Esophagus (tissue), 2 donors: ENCODE data around the gene DNHD1. TPM values are rescaled to one million over a fixed set of nuclear protein-coding genes. Genes with fewer than 3 reads are reported as not detected.
"Not testable (repeated sequence)": the region's sequence is repeated elsewhere in the genome, so short reads cannot be mapped to it uniquely, and the experiment has no call there.

ENCODE experiments used
- H3K27ac ChIP-seq, 2 donors: one replicate each; pipeline ENCODE4 v1.5.1; 2013; ENCODE audit warnings: low read depth in 2 of 2, mild to moderate bottlenecking in 2 of 2, inconsistent platforms in 1 of 2, low read length in 1 of 2, moderate library complexity in 1 of 2
- H3K27me3 ChIP-seq, 2 donors: one replicate each; pipeline ENCODE4 v1.6.1; 2013; ENCODE audit warnings: low read length in 2 of 2, control low read depth in 1 of 2, mild to moderate bottlenecking in 1 of 2; ENCODE audit not compliant: insufficient read depth in 2 of 2, control insufficient read depth in 1 of 2
- H3K36me3 ChIP-seq, 2 donors: one replicate each; pipeline ENCODE4 v1.6.1; 2013; ENCODE audit warnings: low read length in 1 of 2; ENCODE audit not compliant: control insufficient read depth in 2 of 2, insufficient read depth in 2 of 2
- H3K4me1 ChIP-seq, 2 donors: one replicate each; pipeline ENCODE4 v1.6.1; 2013; ENCODE audit warnings: low read length in 1 of 2; ENCODE audit not compliant: control insufficient read depth in 2 of 2, insufficient read depth in 2 of 2
- H3K4me3 ChIP-seq, 2 donors: one replicate each; pipeline ENCODE4 v1.5.1; 2013; ENCODE audit warnings: low read length in 2 of 2, mild to moderate bottlenecking in 2 of 2, low read depth in 1 of 2, moderate library complexity in 1 of 2
- H3K9me3 ChIP-seq, 2 donors: one replicate each; pipeline ENCODE4 v1.6.1; 2013; ENCODE audit warnings: mild to moderate bottlenecking in 2 of 2, low read depth in 1 of 2, low read length in 1 of 2, moderate library complexity in 1 of 2; ENCODE audit not compliant: control insufficient read depth in 2 of 2, insufficient read depth in 1 of 2
- WGBS, 2 donors: extraction: QIAGEN DNeasy Blood & Tissue Kit; methylation state at CpG; one replicate each; pipeline ENCODE4 v1.1.7; 2013; 5-methylcytosine and 5-hydroxymethylcytosine counted together
- polyA plus RNA-seq, 2 donors: library from polyadenylated mRNA; stranded (reverse); fragments of 200-250 nt; gene quantifications; one replicate each; pipeline ENCODE4 v1.2.3, GENCODE V29; 2013
- donor health status: healthy with polysubstance abuse.
- donor health status: Bipolar disorder and iron deficiency.

DNHD1 gene
- polyA plus RNA-seq, 2 donors: 2.0 to 7.2 TPM

- Histone ChIP-seq H3K36me3 (peaks cover 0 to 2% of the 10 kb centered on the region in 2 donors), H3K27ac (no peak overlapping the region), H3K27me3 (no peaks in the 10 kb centered on the region), H3K4me3 (no peak overlapping the region), H3K4me1 (no peaks in the 10 kb centered on the region), H3K9me3 (no peaks in the 10 kb centered on the region)
- 96 to 99% methylated on average over 3 of the region's 3 CpGs for WGBS, 2 donors
Measured at GRCh38 chr11:6488821-6489220, 8.3 kb upstream of the DNHD1 start.

DNA sequence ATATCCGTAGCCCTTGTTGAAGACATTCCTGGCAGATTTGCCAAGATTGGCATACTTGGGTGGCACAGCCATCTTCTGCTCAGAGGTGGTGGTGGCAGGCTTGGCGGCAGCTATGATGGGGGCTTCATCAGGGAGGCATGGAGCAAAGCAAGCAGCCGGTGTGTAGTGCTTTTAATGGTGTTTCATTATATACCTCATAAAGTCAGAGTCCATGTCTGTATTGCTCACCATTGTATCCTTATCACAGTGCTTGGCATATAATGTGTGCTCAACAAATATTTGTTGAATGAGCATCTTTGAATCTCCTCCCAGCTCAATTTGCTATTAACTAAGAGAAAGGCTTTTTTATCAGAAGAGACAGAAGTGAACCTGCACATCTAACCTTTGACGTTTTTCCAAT, 7.8 kb upstream of the DNHD1 start:
- WGBS, 2 donors: 71 to 77% methylated on average over 4 of the region's 4 CpGs
- H3K4me3 ChIP-seq: no peak overlapping the region
- no peaks in the 10 kb centered on the region for H3K27me3 ChIP-seq
- no peaks in the 10 kb centered on the region for H3K9me3 ChIP-seq
- H3K27ac ChIP-seq: no peak overlapping the region
- no peaks in the 10 kb centered on the region for H3K4me1 ChIP-seq
- peaks cover 0 to 2% of the 10 kb centered on the region in 2 donors for H3K36me3 ChIP-seq

GRCh38 chr11:6498121-6498520, 1.0 kb downstream of the DNHD1 start:
- Histone ChIP-seq H3K27ac (no peak overlapping the region), H3K36me3 (peaks cover 4% of the 10 kb centered on the region in 2 donors), H3K9me3 (no peaks in the 10 kb centered on the region), H3K4me3 (no peak overlapping the region), H3K27me3 (no peaks in the 10 kb centered on the region), H3K4me1 (peaks cover 0 to 2% of the 10 kb centered on the region in 2 donors)
- 75 to 76% methylated on average over 6 to 7 of the region's 7 CpGs for whole genome bisulfite sequencing, 2 donors

DNA sequence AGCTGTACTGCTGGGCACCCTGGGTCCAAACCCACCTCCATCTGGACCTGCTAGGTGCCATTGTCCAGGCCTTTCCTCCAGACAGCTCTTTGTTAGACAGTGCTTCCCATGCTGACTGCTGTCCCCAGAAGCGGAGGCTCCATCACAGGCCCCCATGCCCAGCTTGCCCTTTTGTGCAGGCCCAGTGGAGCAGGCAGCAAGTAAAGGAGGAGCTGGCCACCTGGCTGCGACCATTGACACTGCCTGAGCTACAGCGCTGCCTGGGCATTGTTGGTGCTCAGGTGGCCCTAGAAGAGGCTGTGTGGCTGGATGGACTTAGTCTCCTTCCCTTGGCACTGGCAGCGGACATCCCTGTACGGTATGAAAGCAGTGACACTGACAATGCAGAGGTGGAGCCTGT, 1.5 kb downstream of the DNHD1 start:
- H3K36me3 ChIP-seq: peaks cover 4% of the 10 kb centered on the region in 2 donors
- peaks cover 0 to 2% of the 10 kb centered on the region in 2 donors for H3K4me1 ChIP-seq
- H3K27ac ChIP-seq: no peak overlapping the region
- WGBS, 2 donors: 91 to 100% methylated on average over 5 of the region's 5 CpGs
- no peak overlapping the region for H3K4me3 ChIP-seq
- no peaks in the 10 kb centered on the region for H3K27me3 ChIP-seq
- no peaks in the 10 kb centered on the region for H3K9me3 ChIP-seq

DNA sequence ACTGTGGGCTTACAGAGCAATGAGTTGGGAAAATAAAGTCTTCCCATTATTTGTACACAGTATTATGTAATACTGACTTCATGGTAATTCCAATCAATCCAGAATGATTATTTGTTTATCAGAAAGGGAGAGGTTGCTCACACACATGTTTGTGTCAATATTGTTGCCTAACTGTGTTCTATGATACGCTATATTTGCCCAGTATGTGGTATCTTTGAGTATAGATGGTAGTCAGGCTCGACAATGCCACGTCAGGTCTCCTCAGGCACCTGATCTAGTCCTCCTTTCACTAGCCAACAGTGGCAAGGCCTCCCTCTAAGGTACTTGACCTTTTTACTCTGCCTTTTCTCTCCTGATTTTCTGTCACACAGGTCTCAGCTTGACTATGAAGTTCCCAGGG, 5.3 kb downstream of the DNHD1 start:
- H3K9me3 ChIP-seq: no peaks in the 10 kb centered on the region
- H3K4me1 ChIP-seq: no peaks in the 10 kb centered on the region
- H3K4me3 ChIP-seq: no peak overlapping the region
- H3K36me3 ChIP-seq: peaks cover 0 to 4% of the 10 kb centered on the region in 2 donors
- no peaks in the 10 kb centered on the region for H3K27me3 ChIP-seq
- WGBS, 2 donors: 95 to 96% methylated on average over 3 of the region's 3 CpGs
- H3K27ac ChIP-seq: no peak overlapping the region

DNA sequence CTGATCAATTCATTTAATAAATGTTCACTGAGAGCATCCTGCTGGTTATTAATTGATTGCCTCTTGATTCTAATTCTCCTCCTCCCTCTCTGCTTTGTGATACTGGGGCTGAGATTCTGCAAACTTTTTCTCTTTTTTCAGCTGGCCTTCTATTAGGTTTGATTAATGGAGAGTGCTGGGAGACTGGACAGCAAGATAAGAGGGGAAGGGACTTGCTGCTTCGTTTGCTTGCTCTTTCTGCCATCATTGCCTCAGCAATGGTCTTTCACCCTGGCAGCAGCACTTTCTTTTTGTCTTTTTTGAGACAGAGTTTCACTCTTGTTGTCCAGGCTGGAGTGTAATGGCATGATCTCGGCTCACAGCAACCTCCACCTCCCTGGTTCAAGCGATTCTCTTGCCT, 7.1 kb downstream of the DNHD1 start:
- Histone ChIP-seq H3K9me3 (no peaks in the 10 kb centered on the region), H3K27me3 (no peaks in the 10 kb centered on the region), H3K4me1 (no peaks in the 10 kb centered on the region), H3K36me3 (no peaks in the 10 kb centered on the region), H3K4me3 (no peak overlapping the region), H3K27ac (no peak overlapping the region)
- WGBS, 2 donors: 83 to 84% methylated on average over 3 of the region's 3 CpGs

GRCh38 chr11:6505577-6506240, 8.6 kb downstream of the DNHD1 start:
- no peaks in the 10 kb centered on the region for H3K36me3 ChIP-seq
- no peaks in the 10 kb centered on the region for H3K27me3 ChIP-seq
- no peak overlapping the region for H3K27ac ChIP-seq
- 54 to 59% methylated on average over 2 of the region's 2 CpGs for WGBS, 2 donors
- H3K4me1 ChIP-seq: no peaks in the 10 kb centered on the region
- H3K4me3 ChIP-seq: no peak overlapping the region
- no peaks in the 10 kb centered on the region for H3K9me3 ChIP-seq

DNA sequence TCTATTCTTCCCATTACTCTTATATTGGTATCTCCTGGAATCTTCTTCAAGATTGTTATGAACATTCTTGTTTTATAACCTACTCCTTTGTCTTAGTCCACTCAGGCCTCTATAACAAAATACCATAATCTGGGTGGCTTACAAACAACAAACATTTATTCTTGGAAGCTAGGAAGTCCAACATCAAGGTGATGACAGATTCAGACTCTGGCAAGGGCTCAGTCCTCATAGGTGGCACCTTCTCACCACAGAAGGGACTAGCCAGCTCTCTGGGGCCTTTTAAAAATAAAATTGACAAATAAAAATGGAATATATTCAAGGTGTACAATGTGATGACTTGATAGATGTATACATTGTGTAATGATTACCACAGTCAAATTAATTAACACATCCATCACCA, 19.8 kb downstream of the DNHD1 start:
- no peaks in the 10 kb centered on the region for H3K9me3 ChIP-seq

DNA sequence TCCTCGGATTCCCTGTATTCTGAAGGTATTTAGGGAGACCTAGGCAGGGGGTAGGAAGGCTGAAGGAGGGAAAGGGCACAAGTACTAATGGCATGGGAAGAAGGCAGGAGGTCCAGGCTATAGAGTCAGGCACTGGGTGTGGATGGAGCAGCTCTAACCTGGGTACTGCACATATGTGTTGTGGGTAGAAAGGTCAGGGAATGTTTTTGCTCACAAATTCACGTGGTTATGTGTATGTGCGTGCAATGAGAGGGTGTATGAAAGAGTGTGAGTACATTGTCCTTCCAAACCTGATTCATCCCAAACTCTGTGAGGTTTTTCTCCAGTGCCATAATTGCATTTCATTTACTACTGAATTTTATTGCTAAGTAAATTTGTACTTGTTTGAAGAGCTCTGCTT, 23.2 kb downstream of the DNHD1 start:
- peaks cover 3 to 8% of the 10 kb centered on the region in 2 donors for H3K36me3 ChIP-seq
- no peaks in the 10 kb centered on the region for H3K9me3 ChIP-seq
- H3K27me3 ChIP-seq: no peaks in the 10 kb centered on the region
- no peak overlapping the region for H3K27ac ChIP-seq
- no peak overlapping the region for H3K4me3 ChIP-seq
- H3K4me1 ChIP-seq: no peaks in the 10 kb centered on the region
- 90% methylated on average over 3 of the region's 3 CpGs for WGBS, 2 donors

More for the DNA sequence above, 19.8 kb downstream of the DNHD1 start:
- no peak overlapping the region for H3K27ac ChIP-seq
- H3K36me3 ChIP-seq: peaks cover 3 to 8% of the 10 kb centered on the region in 2 donors
- no peaks in the 10 kb centered on the region for H3K27me3 ChIP-seq
- no peak overlapping the region for H3K4me3 ChIP-seq
- H3K4me1 ChIP-seq: no peaks in the 10 kb centered on the region

GRCh38 chr11:6521946-6522345, 24.9 kb downstream of the DNHD1 start:
- not testable (repeated sequence) for H3K27me3 ChIP-seq

More at GRCh38 chr11:6521946-6522345, 24.9 kb downstream of the DNHD1 start:
- 91 to 95% methylated on average over 3 of the region's 3 CpGs for WGBS, 2 donors
- H3K4me3 ChIP-seq, H3K9me3 ChIP-seq, H3K36me3 ChIP-seq, H3K27ac ChIP-seq, H3K4me1 ChIP-seq: not testable (repeated sequence)
